ENCODE results near the gene AGA.

- TF ChIP-seq PATZ1 (CRISPR knock-in tag; IDR thresholded peaks at IDR 0.05; ENCODE audit: borderline replicate concordance) (no peak), CREB5 (CRISPR knock-in tag; IDR thresholded peaks at IDR 0.05; ENCODE audit: low read depth) (no peak), TCF4 (CRISPR knock-in tag; IDR thresholded peaks at IDR 0.05; ENCODE audit: borderline replicate concordance) (no peak), POU6F1 (CRISPR knock-in tag; IDR thresholded peaks at IDR 0.05; ENCODE audit: borderline replicate concordance, low read depth) (no peak), GLIS3 (CRISPR knock-in tag; IDR thresholded peaks at IDR 0.05) (no peak), ZFP30 (CRISPR knock-in tag; IDR thresholded peaks at IDR 0.05) (no peak)
Measured at GRCh38 chr4:177478496-177478895, 36.3 kb upstream of the AGA start.
